ENCODE results near the gene DPM2. TPM values are rescaled to one million over a fixed set of nuclear protein-coding genes. Genes with fewer than 3 reads are reported as not detected.
A peak's percentile ranks its signal among the peaks of the same experiment; 100 is the strongest.

DPM2 gene
- total RNA-seq, 2 donors from 2014 or later, result 23.3 to 39.9 TPM

- ATAC-seq, result no peak
- DNase-seq, result no peak
- H3K27me3 ChIP-seq, result no peaks in the 10 kb centered on the region
- intact Hi-C loops (cut with DNase I), result loop anchor here (10.0 kb wide), 1 partner anchor 179 kb away; the partner anchor contains the start of gene PTGES2
- H3K9me3 ChIP-seq, result no peaks in the 10 kb centered on the region
- H3K4me1 ChIP-seq, result peaks cover 23% of the 10 kb centered on the region
- TF ChIP-seq POLR2A (IDR thresholded peaks at IDR 0.05) (no peak), CTCF (IDR thresholded peaks at IDR 0.05) (no peak)
- no peak overlapping the region for H3K4me3 ChIP-seq
- H3K27ac ChIP-seq, result peak overlapping the region in 1 of 4 donors; percentile 18
- H3K36me3 ChIP-seq (replicated peaks in 1 of 2; ENCODE audit: insufficient read depth in 1 of 2, low read depth in 2 of 2), result peaks cover 0 to 7% of the 10 kb centered on the region in 2 donors
- 91 to 94% methylated on average over 5 to 9 of the region's 9 CpGs for WGBS, 2 donors
These were observed 8.3 kb upstream of the DPM2 start for GRCh38 chr9:127945942-127946341.

GRCh38 chr9:127945338-127945737, 7.7 kb upstream of the DPM2 start:
- H3K27ac ChIP-seq, result no peak overlapping the region
- no peak for DNase-seq
- intact Hi-C loops (cut with DNase I), result loop anchor here (10.0 kb wide), 1 partner anchor 179 kb away; the partner anchor contains the start of gene PTGES2

DNA sequence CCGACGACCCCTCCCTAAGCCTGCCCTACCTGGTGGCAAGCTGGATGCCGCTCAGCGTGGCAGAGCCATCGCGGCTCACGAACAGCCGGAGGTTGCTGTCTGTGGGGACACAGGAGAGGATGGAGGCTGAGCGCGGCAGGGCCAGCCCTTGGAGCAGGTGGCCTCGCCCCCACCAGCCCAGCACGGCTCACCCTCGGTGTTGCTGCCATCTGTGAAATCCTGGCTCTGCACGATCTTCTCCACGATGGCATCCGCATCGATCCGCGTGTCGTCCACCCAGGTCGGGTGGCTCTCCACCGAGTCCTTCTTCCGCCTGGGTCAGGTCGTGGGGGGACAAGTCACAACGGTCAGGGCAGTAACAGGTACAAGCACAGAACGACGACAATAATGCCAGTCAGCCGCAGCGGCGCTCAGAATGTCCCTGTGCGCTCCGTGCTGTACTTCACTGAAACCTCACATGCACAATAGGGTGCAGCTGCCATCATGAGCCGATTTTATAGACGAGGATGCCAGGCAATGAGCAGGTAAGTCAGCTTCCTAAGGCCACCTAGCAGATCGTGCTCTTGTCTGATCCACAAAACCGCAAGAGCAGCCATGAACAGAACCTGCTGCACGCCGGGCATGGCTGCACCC, 7.0 kb upstream of the DPM2 start:
- H3K4me3 ChIP-seq, result no peak overlapping the region
- H3K9me3 ChIP-seq, result no peaks in the 10 kb centered on the region
- intact Hi-C loops (cut with DNase I), result loop anchor here (10.0 kb wide), 1 partner anchor 180 kb away; the partner anchor contains the start of gene PTGES2
- DNase-seq (no peak), ATAC-seq (no peak)
- whole genome bisulfite sequencing, 2 donors, result 91 to 95% methylated on average over 30 to 34 of the region's 38 CpGs
- H3K36me3 ChIP-seq (replicated peaks in 1 of 2; ENCODE audit: insufficient read depth in 1 of 2, low read depth in 2 of 2), result peaks cover 0 to 7% of the 10 kb centered on the region in 2 donors
- TF ChIP-seq CTCF (IDR thresholded peaks at IDR 0.05), result no peak
- TF ChIP-seq POLR2A (IDR thresholded peaks at IDR 0.05), result no peak
- peaks cover 10% of the 10 kb centered on the region for H3K4me1 ChIP-seq
- no peaks in the 10 kb centered on the region for H3K27me3 ChIP-seq
- no peak overlapping the region for H3K27ac ChIP-seq

More at GRCh38 chr9:127945338-127945737, 7.7 kb upstream of the DPM2 start:
- no peak for TF ChIP-seq POLR2A (IDR thresholded peaks at IDR 0.05)
- no peak for TF ChIP-seq CTCF (IDR thresholded peaks at IDR 0.05)
- ATAC-seq, result no peak
- WGBS, 2 donors, result 88 to 95% methylated on average over 12 to 20 of the region's 24 CpGs
- peaks cover 17% of the 10 kb centered on the region for H3K4me1 ChIP-seq
- no peaks in the 10 kb centered on the region for H3K27me3 ChIP-seq
- H3K4me3 ChIP-seq, result no peak overlapping the region
- H3K36me3 ChIP-seq (replicated peaks in 1 of 2; ENCODE audit: insufficient read depth in 1 of 2, low read depth in 2 of 2), result peaks cover 0 to 7% of the 10 kb centered on the region in 2 donors
- H3K9me3 ChIP-seq, result no peaks in the 10 kb centered on the region

GRCh38 chr9:127943731-127944144, 6.1 kb upstream of the DPM2 start:
- no peaks in the 10 kb centered on the region for H3K9me3 ChIP-seq
- DNase-seq (peak; percentile 80 to 88 (median 84)), ATAC-seq (peak; percentile 79)
- no peak overlapping the region for H3K4me3 ChIP-seq
- WGBS, 2 donors, result 47 to 60% methylated on average over 7 to 13 of the region's 13 CpGs
- peaks cover 0 to 7% of the 10 kb centered on the region in 2 donors for H3K36me3 ChIP-seq (replicated peaks in 1 of 2; ENCODE audit: insufficient read depth in 1 of 2, low read depth in 2 of 2)
- no peak overlapping the region for H3K27ac ChIP-seq
- intact Hi-C loops (cut with DNase I), result loop anchor here (2.0 to 10.0 kb wide), 2 partner anchors 93 to 181 kb away; partner anchors contain the start of gene PTGES2
- TF ChIP-seq CTCF (IDR thresholded peaks at IDR 0.05), result peak; percentile 64 to 93 (median 82)
- TF ChIP-seq POLR2A (IDR thresholded peaks at IDR 0.05), result no peak
- no peaks in the 10 kb centered on the region for H3K27me3 ChIP-seq
- H3K4me1 ChIP-seq, result peaks cover 5% of the 10 kb centered on the region

Measured in body of pancreas (tissue), 4 donors.